ENCODE results near the gene MCM5.

The MCM5 gene

DNA sequence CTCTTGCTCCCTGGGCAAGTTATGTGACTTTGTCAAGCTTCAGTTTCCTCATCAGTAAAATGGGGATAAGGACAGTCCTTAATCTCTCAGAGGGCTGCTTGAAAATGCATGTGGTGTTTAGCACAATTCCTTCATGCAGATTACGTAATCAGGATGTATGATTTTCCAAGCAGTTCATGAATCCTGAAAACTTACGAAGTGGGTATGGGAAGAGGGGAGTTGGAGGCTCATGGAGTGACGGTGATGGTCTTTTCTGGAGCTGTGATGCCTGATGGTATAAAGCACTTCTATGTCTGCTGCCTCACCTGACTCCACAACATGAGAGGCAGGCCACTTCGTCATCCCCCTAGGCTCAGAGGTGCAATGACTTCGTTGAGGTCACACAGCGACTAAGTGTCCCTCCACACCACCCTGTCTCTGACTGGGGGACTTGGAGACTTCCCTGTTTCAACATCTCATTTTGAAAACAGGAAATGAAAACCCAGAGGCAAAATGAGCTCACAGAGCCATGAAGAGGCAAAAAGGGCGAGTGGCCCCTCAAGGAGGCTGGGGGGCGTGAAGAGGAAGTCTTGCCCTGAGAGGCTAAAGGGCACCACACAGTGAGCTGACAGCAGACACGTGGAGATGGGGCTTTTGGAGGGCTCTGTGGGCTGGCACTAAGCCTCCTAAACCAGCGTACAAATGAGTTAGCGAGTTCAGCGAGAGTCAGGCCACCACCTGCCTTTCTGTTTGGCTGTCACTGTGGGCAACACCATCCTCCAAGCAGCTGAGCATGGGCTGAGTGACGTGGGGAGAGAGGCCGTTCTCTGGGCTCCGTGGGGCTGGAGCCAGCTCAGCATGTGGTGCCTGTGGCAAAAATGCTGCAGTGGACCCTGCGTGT, 10.1 kb downstream of the MCM5 start:
- H3K4me1 ChIP-seq (ENCODE audit: insufficient read depth, low read length): no peaks in the 10 kb centered on the region

GRCh38 chr22:35410663-35411034, 10.7 kb downstream of the MCM5 start:
- Histone ChIP-seq H3K9ac (ENCODE audit: low read depth, low read length) (no peak overlapping the region), H3K4me1 (ENCODE audit: insufficient read depth, low read length) (no peaks in the 10 kb centered on the region), H3K27me3 (ENCODE audit: insufficient read depth, low read length) (no peaks in the 10 kb centered on the region), H3K4me3 (ENCODE audit: low read length) (no peak overlapping the region), H3K27ac (ENCODE audit: low read length) (no peak overlapping the region), H3K36me3 (ENCODE audit: insufficient read depth, low read depth, low read length) (peaks cover 99% of the 10 kb centered on the region), H3K9me3 (ENCODE audit: insufficient read depth, low read depth, low read length) (no peaks in the 10 kb centered on the region)

More for the DNA sequence above, 10.1 kb downstream of the MCM5 start:
- H3K9ac ChIP-seq (ENCODE audit: low read depth, low read length): no peak overlapping the region
- H3K27me3 ChIP-seq (ENCODE audit: insufficient read depth, low read length): no peaks in the 10 kb centered on the region
- H3K27ac ChIP-seq (ENCODE audit: low read length): no peak overlapping the region
- H3K4me3 ChIP-seq (ENCODE audit: low read length): no peak overlapping the region
- peaks cover 99% of the 10 kb centered on the region for H3K36me3 ChIP-seq (ENCODE audit: insufficient read depth, low read depth, low read length)
- H3K9me3 ChIP-seq (ENCODE audit: insufficient read depth, low read depth, low read length): no peaks in the 10 kb centered on the region

GRCh38 chr22:35411102-35411501, 11.2 kb downstream of the MCM5 start:
- H3K36me3 ChIP-seq (ENCODE audit: insufficient read depth, low read depth, low read length): peaks cover 99% of the 10 kb centered on the region

DNA sequence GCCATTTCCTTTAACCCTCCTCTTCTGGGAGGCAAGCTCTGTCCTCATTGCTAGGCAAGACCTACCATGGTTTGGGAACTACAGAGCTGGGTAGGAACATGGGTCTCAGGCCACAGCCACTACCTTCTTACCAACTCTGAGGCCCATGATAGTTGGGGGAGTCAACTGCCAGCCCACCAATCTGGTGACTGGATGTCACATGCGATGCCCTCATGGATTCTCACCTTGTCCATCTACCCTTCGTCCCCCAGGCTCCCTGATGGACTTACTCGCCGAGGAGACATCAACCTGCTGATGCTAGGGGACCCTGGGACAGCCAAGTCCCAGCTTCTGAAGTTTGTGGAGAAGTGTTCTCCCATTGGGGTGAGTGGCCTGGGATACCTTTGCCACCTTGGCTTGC, 13.7 kb downstream of the MCM5 start:
- Histone ChIP-seq H3K4me3 (ENCODE audit: low read length) (no peak overlapping the region), H3K4me1 (ENCODE audit: insufficient read depth, low read length) (no peaks in the 10 kb centered on the region), H3K9me3 (ENCODE audit: insufficient read depth, low read depth, low read length) (no peaks in the 10 kb centered on the region), H3K36me3 (ENCODE audit: insufficient read depth, low read depth, low read length) (peaks cover 96% of the 10 kb centered on the region), H3K9ac (ENCODE audit: low read depth, low read length) (no peak overlapping the region), H3K27ac (ENCODE audit: low read length) (no peak overlapping the region), H3K27me3 (ENCODE audit: insufficient read depth, low read length) (no peaks in the 10 kb centered on the region)

More at GRCh38 chr22:35411102-35411501, 11.2 kb downstream of the MCM5 start:
- Histone ChIP-seq H3K9ac (ENCODE audit: low read depth, low read length) (no peak overlapping the region), H3K4me3 (ENCODE audit: low read length) (no peak overlapping the region), H3K9me3 (ENCODE audit: insufficient read depth, low read depth, low read length) (no peaks in the 10 kb centered on the region), H3K4me1 (ENCODE audit: insufficient read depth, low read length) (no peaks in the 10 kb centered on the region), H3K27ac (ENCODE audit: low read length) (no peak overlapping the region), H3K27me3 (ENCODE audit: insufficient read depth, low read length) (no peaks in the 10 kb centered on the region)

DNA sequence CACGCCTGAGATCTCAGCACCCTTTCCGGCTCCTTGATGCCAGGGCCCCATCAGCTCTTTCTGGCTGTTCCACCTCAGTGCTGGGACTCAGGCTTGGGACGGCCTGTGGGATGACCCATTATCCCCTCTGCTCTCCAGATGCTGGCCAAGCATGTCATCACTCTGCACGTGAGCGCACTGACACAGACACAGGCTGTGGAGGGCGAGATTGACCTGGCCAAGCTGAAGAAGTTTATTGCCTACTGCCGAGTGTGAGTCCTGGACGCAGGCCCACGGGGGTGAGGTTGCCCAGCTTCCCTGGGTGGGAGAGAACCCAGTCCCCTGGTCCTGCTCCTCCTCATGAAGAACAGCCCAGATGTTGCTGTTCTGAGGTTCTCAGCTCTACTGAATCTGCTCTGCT, 17.7 kb downstream of the MCM5 start:
- H3K4me3 ChIP-seq (ENCODE audit: low read length): no peak overlapping the region
- no peak overlapping the region for H3K9ac ChIP-seq (ENCODE audit: low read depth, low read length)
- no peaks in the 10 kb centered on the region for H3K9me3 ChIP-seq (ENCODE audit: insufficient read depth, low read depth, low read length)
- H3K27me3 ChIP-seq (ENCODE audit: insufficient read depth, low read length): no peaks in the 10 kb centered on the region
- peaks cover 96% of the 10 kb centered on the region for H3K36me3 ChIP-seq (ENCODE audit: insufficient read depth, low read depth, low read length)
- H3K4me1 ChIP-seq (ENCODE audit: insufficient read depth, low read length): no peaks in the 10 kb centered on the region
- no peak overlapping the region for H3K27ac ChIP-seq (ENCODE audit: low read length)

GRCh38 chr22:35418088-35418487, 18.1 kb downstream of the MCM5 start:
- Histone ChIP-seq H3K4me3 (ENCODE audit: low read length) (no peak overlapping the region), H3K9me3 (ENCODE audit: insufficient read depth, low read depth, low read length) (no peaks in the 10 kb centered on the region), H3K27ac (ENCODE audit: low read length) (no peak overlapping the region), H3K36me3 (ENCODE audit: insufficient read depth, low read depth, low read length) (peaks cover 97% of the 10 kb centered on the region), H3K27me3 (ENCODE audit: insufficient read depth, low read length) (no peaks in the 10 kb centered on the region), H3K9ac (ENCODE audit: low read depth, low read length) (no peak overlapping the region), H3K4me1 (ENCODE audit: insufficient read depth, low read length) (no peaks in the 10 kb centered on the region)

DNA sequence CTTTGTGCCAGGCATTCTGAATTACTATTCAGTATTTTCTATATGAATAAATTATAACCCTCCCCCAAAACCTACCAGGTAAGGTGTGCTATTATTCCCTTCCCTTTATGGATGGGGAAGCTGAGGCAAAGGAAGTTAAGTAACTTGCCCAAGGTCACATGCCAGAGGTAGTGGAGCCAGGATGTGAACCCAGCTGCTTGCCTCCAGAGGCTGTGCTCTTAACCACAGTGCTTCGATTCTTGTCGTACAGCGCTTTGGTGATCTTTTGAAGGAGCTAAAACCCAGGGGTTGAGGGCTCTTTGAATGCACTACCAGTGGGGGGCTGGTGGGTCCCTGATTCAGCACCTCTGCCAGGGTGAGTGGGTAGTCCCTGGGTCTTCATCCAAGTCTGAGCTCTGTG, 18.8 kb downstream of the MCM5 start:
- H3K27ac ChIP-seq (ENCODE audit: low read length): no peak overlapping the region
- H3K9me3 ChIP-seq (ENCODE audit: insufficient read depth, low read depth, low read length): no peaks in the 10 kb centered on the region
- no peaks in the 10 kb centered on the region for H3K27me3 ChIP-seq (ENCODE audit: insufficient read depth, low read length)
- H3K9ac ChIP-seq (ENCODE audit: low read depth, low read length): no peak overlapping the region
- no peak overlapping the region for H3K4me3 ChIP-seq (ENCODE audit: low read length)
- no peaks in the 10 kb centered on the region for H3K4me1 ChIP-seq (ENCODE audit: insufficient read depth, low read length)
- H3K36me3 ChIP-seq (ENCODE audit: insufficient read depth, low read depth, low read length): peaks cover 97% of the 10 kb centered on the region

- Histone ChIP-seq H3K27ac (ENCODE audit: low read length) (no peak overlapping the region), H3K9me3 (ENCODE audit: insufficient read depth, low read depth, low read length) (no peaks in the 10 kb centered on the region), H3K4me3 (ENCODE audit: low read length) (no peak overlapping the region), H3K4me1 (ENCODE audit: insufficient read depth, low read length) (no peaks in the 10 kb centered on the region), H3K27me3 (ENCODE audit: insufficient read depth, low read length) (no peaks in the 10 kb centered on the region), H3K36me3 (ENCODE audit: insufficient read depth, low read depth, low read length) (peaks cover 98% of the 10 kb centered on the region), H3K9ac (ENCODE audit: low read depth, low read length) (no peak overlapping the region)
Measured at GRCh38 chr22:35419756-35420155, 19.8 kb downstream of the MCM5 start.

DNA sequence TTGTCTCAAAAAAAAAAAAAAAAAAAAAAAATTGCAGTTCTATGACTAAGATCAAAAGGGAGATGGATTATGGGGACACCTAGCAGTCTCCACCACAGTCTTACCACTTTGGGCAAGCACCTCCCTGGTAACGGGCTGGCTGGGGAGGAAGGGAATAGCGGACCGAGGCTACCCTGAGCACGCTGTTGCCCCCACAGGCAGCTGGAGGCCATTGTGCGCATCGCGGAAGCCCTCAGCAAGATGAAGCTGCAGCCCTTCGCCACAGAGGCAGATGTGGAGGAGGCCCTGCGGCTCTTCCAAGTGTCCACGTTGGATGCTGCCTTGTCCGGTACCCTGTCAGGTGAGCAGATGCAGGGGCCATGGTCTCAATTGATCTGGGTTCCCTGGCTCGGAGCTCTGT, 21.2 kb downstream of the MCM5 start:
- no peaks in the 10 kb centered on the region for H3K27me3 ChIP-seq (ENCODE audit: insufficient read depth, low read length)
- no peaks in the 10 kb centered on the region for H3K9me3 ChIP-seq (ENCODE audit: insufficient read depth, low read depth, low read length)
- no peak overlapping the region for H3K9ac ChIP-seq (ENCODE audit: low read depth, low read length)
- H3K36me3 ChIP-seq (ENCODE audit: insufficient read depth, low read depth, low read length): peaks cover 98% of the 10 kb centered on the region
- H3K4me3 ChIP-seq (ENCODE audit: low read length): no peak overlapping the region
- no peak overlapping the region for H3K27ac ChIP-seq (ENCODE audit: low read length)
- peaks cover 6% of the 10 kb centered on the region for H3K4me1 ChIP-seq (ENCODE audit: insufficient read depth, low read length)

GRCh38 chr22:35422145-35422544, 22.2 kb downstream of the MCM5 start:
- Histone ChIP-seq H3K27ac (ENCODE audit: low read length) (no peak overlapping the region), H3K4me3 (ENCODE audit: low read length) (no peak overlapping the region), H3K4me1 (ENCODE audit: insufficient read depth, low read length) (peaks cover 11% of the 10 kb centered on the region), H3K9ac (ENCODE audit: low read depth, low read length) (no peak overlapping the region), H3K36me3 (ENCODE audit: insufficient read depth, low read depth, low read length) (peaks cover 98% of the 10 kb centered on the region), H3K27me3 (ENCODE audit: insufficient read depth, low read length) (no peaks in the 10 kb centered on the region), H3K9me3 (ENCODE audit: insufficient read depth, low read depth, low read length) (no peaks in the 10 kb centered on the region)

DNA sequence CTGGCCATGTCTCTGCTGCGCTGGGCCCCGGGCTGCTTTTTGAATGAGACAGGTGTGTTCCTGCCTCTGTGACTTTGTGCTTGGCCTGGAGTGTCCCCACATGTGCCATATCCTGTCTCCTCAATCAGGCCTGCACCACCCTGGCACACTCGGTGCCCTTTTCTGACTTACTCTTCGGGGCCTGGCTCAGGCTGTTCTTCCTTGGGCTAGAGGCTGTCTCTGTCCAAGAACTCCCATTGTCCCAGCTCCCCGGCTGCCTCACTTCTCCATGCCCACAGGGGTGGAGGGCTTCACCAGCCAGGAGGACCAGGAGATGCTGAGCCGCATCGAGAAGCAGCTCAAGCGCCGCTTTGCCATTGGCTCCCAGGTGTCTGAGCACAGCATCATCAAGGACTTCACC, 23.0 kb downstream of the MCM5 start:
- Histone ChIP-seq H3K4me3 (ENCODE audit: low read length) (no peak overlapping the region), H3K36me3 (ENCODE audit: insufficient read depth, low read depth, low read length) (peaks cover 96% of the 10 kb centered on the region)

GRCh38 chr22:35424081-35424480, 24.1 kb downstream of the MCM5 start:
- Histone ChIP-seq H3K4me1 (ENCODE audit: insufficient read depth, low read length) (peaks cover 11% of the 10 kb centered on the region), H3K36me3 (ENCODE audit: insufficient read depth, low read depth, low read length) (peaks cover 93% of the 10 kb centered on the region), H3K9ac (ENCODE audit: low read depth, low read length) (no peak overlapping the region), H3K27me3 (ENCODE audit: insufficient read depth, low read length) (no peaks in the 10 kb centered on the region), H3K4me3 (ENCODE audit: low read length) (no peak overlapping the region), H3K27ac (ENCODE audit: low read length) (no peak overlapping the region), H3K9me3 (ENCODE audit: insufficient read depth, low read depth, low read length) (no peaks in the 10 kb centered on the region)

More for the DNA sequence above, 23.0 kb downstream of the MCM5 start:
- no peaks in the 10 kb centered on the region for H3K27me3 ChIP-seq (ENCODE audit: insufficient read depth, low read length)
- peaks cover 11% of the 10 kb centered on the region for H3K4me1 ChIP-seq (ENCODE audit: insufficient read depth, low read length)
- H3K9me3 ChIP-seq (ENCODE audit: insufficient read depth, low read depth, low read length): no peaks in the 10 kb centered on the region
- no peak overlapping the region for H3K27ac ChIP-seq (ENCODE audit: low read length)
- H3K9ac ChIP-seq (ENCODE audit: low read depth, low read length): no peak overlapping the region
